Erythroblast (primary cell): ENCODE data around the gene EDC3.

Experiments
- GATA1 ChIP-seq: IDR thresholded peaks from 2 replicates; pipeline ENCODE4 v1.6.1; 2011; ENCODE audit warnings: low read depth, mild to moderate bottlenecking, control low read depth, low read length, moderate library complexity
- POLR2A ChIP-seq: IDR thresholded peaks from 2 replicates; pipeline ENCODE4 v1.6.1; 2011; ENCODE audit warnings: mild to moderate bottlenecking, low read length

- TF ChIP-seq POLR2A (no peak), GATA1 (no peak)
Measured at GRCh38 chr15:74621546-74621920, 74.3 kb downstream of the EDC3 start.
